GM12872 (cell line): ENCODE measurements around the gene NPB.

Source experiments
- CTCF ChIP-seq: IDR thresholded peaks from 3 replicates; pipeline ENCODE4 v1.5.1; 2011; ENCODE audit warnings: low read depth, mild to moderate bottlenecking, low read length, moderate library complexity; ENCODE audit not compliant: insufficient read depth

The NPB gene

GRCh38 chr17:81902023-81902652, at the start of gene NPB:
Gene NPB, plus strand, starts transcription at chr17:81902238. Its CDS starts 40 bp downstream, at chr17:81902278.
- TF ChIP-seq CTCF: no peak

GRCh38 chr17:81854974-81855774, 46.9 kb upstream of the NPB start:
- TF ChIP-seq CTCF: no peak

- TF ChIP-seq CTCF: no peak
Measured at GRCh38 chr17:81858170-81858966, 43.7 kb upstream of the NPB start.

GRCh38 chr17:81858967-81859905, 42.8 kb upstream of the NPB start:
- no peak for TF ChIP-seq CTCF

GRCh38 chr17:81859906-81860755, 41.9 kb upstream of the NPB start, which contains the start of gene P4HB:
Gene P4HB, minus strand, starts transcription at chr17:81860535. Its CDS starts 64 bp downstream, at chr17:81860471.
- TF ChIP-seq CTCF: no peak

- no peak for TF ChIP-seq CTCF
Measured at GRCh38 chr17:81860756-81861568, 41.1 kb upstream of the NPB start.
